NOMO-1 treated with dmso at 0.1 percent for 144 hours (cell line): Measurements from ENCODE around the gene GCSAM.

Experiments used
- DNase-seq: peaks from one replicate; lab custom pipeline; 2025; ENCODE audit not compliant: unreplicated experiment; lab: John Stamatoyannopoulos, UW

The GCSAM gene

DNA sequence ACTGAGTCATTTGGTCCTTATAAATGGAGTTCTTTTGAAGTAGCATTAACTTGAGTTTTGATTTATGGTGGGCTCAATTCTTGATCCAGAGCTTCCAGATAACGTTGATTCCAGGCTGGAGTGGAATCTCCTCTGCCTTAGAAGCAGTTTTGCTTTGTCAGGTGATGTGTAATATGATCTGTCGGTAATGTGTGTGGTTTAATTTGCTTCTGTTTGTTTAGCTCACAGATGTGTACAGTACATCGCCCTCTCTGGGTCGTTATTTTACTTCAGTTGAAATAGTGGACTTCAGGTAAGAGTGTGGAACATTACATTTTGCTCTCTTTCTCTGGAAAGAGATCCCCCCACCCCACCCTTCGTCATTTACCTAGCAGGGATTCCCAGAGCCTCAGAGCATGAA is 23.7 kb downstream of the GCSAM start:
- no peak for DNase-seq

- no peak for DNase-seq
Measured at GRCh38 chr3:112104774-112105173, 28.3 kb downstream of the GCSAM start.

- no peak for DNase-seq
Measured at GRCh38 chr3:112101916-112102315, 31.1 kb downstream of the GCSAM start.

DNA sequence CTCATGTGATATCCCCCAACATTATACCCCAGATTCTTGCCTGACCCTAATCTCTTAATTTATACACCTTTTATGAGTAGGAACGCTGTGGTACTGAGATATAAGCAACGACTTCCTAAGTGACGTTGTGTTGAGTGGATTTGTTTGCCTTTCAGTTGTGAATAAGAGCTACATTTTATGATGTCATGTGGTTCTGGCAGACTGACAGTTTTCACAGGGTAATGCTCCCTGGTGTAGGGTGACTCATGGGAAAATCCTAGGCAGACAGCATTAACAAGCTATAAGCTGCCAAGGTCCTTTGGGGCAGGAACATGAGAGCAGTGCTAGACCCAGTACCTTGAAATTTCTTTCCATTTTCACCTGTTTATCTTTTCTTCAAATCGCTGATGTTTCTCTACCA is 35.7 kb downstream of the GCSAM start:
- DNase-seq = no peak

DNA sequence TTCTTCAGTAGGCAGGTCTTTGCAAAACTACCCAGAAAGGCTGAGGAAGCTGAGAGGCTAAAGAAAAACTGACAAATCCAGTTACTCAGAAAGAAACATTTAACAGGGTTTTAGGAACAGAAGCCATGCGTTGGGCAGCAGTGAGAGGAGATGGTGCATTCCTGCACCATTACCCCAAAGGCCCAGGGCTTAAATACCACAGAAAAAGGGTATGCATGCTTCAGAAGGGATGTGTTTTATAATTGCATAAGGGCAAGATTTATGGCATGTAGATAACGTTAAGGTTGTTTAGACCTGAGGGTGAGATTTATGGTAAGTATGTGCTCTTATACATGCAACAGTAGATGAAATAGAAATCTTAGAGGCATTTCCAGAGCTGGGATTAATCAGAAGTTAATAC is 36.9 kb downstream of the GCSAM start:
- no peak for DNase-seq

DNA sequence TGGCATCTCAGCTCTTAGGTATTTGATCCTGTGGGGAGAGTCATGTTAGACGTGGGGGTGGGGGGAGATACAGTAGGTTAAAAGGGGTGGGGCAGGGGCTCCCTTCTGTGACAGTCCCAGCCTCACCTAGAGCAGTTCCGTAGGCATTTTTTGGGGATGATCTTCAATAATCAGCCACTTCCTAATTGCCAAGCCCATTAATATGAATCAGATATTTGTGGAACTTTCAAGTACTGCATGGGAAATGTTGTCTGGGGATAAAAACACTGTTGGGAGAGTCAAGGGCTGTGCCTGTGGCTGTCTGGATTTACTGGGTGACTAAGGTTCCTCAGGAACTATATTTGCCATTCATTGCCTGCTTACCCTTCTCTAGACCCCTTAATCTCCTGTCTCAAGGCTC is 37.3 kb downstream of the GCSAM start:
- DNase-seq = no peak

- no peak for DNase-seq
Measured at GRCh38 chr3:112093180-112093522, 39.9 kb downstream of the GCSAM start.

DNA sequence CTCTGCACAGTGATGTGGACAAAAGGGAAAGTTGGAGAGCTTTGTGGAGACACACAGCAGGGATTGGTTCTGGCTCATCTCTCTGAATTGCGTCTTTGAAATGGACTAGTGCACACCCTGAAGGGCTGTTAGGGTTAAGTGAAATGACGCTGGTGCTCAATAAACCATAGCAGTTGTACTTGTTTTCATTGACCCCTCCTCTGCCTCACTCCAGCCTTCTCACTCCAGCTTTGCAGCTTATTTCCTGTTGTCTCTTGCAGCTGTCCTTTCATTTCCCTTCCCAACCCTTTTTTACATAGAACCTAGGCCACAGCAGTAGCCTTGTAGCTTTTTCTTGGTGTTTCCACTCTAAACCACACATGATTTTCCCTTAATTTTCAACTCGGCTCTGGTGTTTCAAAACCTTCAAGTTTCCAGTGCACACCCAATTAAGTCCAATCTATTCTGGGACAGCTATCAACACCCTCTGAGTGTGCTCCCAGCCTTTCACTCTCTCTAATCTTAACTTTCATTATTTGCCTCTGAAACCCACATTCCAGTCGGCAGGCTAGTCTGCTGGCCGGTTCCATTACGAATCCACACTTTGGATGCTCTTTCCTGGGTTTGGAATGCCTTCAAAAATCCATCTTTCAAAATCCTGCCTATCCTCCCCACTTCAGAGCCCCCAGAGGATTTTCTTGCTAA is 40.4 kb downstream of the GCSAM start:
- DNase-seq = peak; percentile 15

GRCh38 chr3:112090887-112091586 is 42.0 kb downstream of the GCSAM start:
- DNase-seq = no peak

GRCh38 chr3:112089956-112090886 is 42.8 kb downstream of the GCSAM start:
- DNase-seq = peak; percentile 86

DNA sequence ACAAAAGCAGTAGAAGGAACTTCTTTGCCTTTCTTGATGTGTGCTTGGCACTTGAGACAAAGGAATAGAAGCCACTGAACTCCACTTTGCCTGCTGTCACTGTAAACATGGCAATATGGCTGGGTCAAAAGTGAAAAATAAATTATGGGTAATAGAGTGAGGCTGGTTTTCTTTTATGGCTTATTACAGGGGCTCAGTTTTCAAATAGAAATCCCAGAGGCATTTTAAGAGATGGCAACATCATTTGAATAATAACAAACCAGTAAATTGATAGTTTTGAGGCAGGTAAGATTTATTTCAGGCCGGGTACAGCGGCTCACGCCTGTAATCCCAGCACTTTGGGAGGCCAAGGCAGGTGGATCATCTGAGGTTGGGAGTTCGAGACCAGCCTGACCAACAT is 44.1 kb downstream of the GCSAM start:
- DNase-seq = no peak

DNA sequence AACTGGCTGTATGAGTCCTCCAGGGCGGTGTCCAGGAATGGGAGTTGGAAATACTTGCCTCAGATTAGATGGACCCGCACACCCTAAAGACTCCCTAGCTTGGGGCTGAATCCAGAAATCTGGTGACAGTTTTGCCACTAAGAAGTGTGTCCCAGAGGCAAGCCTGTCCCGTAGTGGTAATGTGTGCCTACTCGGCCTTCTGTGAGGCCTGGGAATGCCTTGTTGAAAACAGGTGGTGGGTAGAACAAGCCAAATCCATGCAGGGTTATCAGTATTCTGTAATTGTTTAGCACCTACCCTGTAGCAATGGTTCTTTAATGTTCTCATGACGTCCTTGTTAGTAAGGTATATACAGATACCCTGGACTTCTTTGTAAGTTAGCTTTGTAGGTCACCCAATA is 45.3 kb downstream of the GCSAM start:
- no peak for DNase-seq

- DNase-seq = no peak
Measured at GRCh38 chr3:112086875-112087524, 46.0 kb downstream of the GCSAM start.

DNA sequence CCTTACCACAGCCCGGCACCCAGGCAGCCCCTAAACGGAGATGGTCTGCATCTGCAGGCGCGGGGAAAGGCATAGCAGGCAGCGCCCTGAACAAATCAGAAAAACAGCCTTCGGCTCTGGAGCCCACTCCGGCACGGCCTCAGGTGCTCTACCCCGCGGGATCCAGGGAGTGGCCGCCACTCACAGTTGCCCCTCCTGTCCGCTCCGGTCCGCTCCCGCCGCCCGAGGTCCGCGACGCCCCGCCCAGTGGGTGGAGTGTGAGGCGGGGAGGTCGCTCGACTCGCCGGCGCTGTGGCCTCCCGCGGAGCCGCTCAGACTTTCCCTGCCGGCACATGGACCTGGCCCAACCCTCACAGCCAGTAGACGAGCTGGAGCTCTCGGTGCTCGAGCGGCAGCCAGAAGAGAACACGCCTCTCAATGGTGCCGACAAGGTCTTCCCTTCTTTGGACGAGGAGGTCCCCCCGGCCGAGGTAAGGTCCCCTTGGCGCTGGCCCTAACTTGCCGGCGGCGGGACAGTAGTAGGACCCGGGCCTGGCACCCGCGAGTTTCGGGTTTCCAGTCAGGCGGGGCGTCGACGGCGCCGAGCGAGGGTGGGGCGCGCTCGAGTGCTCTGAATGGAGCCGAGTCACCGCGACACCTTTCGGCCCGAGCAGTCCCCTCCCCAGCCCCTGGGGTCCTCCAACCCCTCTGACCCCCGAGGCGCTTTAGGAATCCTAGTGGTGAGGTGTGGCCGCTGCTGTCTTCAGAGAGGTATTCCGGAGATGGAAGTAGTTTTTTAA is 46.8 kb downstream of the GCSAM start, which contains the start of gene C3orf52:
Gene C3orf52, plus strand, starts transcription at position 314 of the 779 bp plus-strand sequence. Its CDS starts 19 bp downstream, at position 333.
- no peak for DNase-seq

GRCh38 chr3:112085735-112086075 is 47.3 kb downstream of the GCSAM start:
- no peak for DNase-seq

- no peak for DNase-seq
Measured at GRCh38 chr3:112084980-112085705, 47.9 kb downstream of the GCSAM start.

- DNase-seq = no peak
Measured at GRCh38 chr3:112083239-112083638, 49.8 kb downstream of the GCSAM start.

DNA sequence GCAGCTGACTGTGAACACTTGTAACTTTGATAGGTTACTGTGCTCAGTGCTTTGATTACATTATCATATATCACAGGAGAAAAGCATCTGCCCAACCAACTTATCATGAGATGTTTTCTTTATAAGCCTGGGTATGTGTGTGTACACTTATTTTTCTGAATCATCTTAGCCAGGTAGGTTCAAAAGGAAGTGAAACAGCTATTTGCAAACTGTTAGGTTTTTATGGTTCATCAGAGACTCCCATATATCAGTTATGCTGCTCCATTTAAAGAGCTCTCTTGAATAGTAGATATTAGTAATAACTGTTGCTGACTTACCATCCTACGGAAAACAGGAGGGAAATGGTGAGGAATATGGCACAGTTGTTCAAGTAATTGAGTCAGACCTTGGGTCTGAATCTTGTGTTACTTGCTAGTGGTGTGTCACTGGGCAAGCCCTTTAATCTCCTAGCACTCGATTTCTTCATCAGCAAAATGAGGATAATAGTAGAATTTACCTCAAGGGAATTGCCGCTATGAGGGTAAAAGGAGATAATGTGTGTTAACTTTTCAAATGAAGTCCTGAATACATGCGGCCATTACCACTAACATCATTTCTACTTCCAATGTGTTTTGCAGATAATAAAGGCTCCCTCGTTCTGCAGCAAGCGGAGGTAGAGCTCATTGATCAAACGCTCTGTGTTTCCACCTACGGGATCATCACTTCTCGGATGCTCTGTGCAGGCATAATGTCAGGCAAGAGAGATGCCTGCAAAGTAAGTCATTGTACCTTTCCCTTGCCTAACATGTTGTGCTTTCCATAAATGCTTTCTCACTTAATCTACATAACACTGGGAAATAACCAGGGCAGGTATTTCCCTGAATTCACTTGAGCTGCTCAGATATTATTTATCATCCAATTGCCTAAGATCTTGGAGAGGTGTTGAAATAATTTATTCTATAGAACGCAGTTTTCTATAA is 54.6 kb downstream of the GCSAM start:
- no peak for DNase-seq
